NCI-H1105 treated with DMSO at 0.1 percent for 48 hours (cell line): ENCODE data around the gene TAMM41.
"Not testable (repeated sequence)": the region's sequence is repeated elsewhere in the genome, so short reads cannot be mapped to it uniquely, and the experiment has no call there.

ENCODE experiments used
- DNase-seq: peaks from one replicate; lab custom pipeline; 2025; lab: John Stamatoyannopoulos, UW

Gene TAMM41

GRCh38 chr3:11846281-11847266 lies at the start of gene TAMM41:
TAMM41 (minus strand) TSS chr3:11846885; CDS start chr3:11846636, 249 bp downstream.
- DNase-seq: peak; percentile 84

- DNase-seq: no peak
Measured at GRCh38 chr3:11878837-11879236, 32.2 kb upstream of the TAMM41 start.

- DNase-seq: not testable (repeated sequence)
Measured at GRCh38 chr3:11874707-11875106, 28.0 kb upstream of the TAMM41 start.

- not testable (repeated sequence) for DNase-seq
Measured at GRCh38 chr3:11863739-11864138, 17.1 kb upstream of the TAMM41 start.

GRCh38 chr3:11862584-11862983 lies 15.9 kb upstream of the TAMM41 start:
- not testable (repeated sequence) for DNase-seq

- not testable (repeated sequence) for DNase-seq
Measured at GRCh38 chr3:11862145-11862544, 15.5 kb upstream of the TAMM41 start.

- not testable (repeated sequence) for DNase-seq
Measured at GRCh38 chr3:11860213-11860612, 13.5 kb upstream of the TAMM41 start.

GRCh38 chr3:11853450-11853849 lies 6.8 kb upstream of the TAMM41 start:
- no peak for DNase-seq

- no peak for DNase-seq
Measured at GRCh38 chr3:11850003-11850402, 3.3 kb upstream of the TAMM41 start.

GRCh38 chr3:11847607-11848006 lies 922 bp upstream of the TAMM41 start:
- DNase-seq: no peak

- no peak for DNase-seq
Measured at GRCh38 chr3:11845651-11846050, 1.0 kb downstream of the TAMM41 start.

GRCh38 chr3:11844891-11845290 lies 1.8 kb downstream of the TAMM41 start:
- no peak for DNase-seq

GRCh38 chr3:11835028-11835639 lies 11.6 kb downstream of the TAMM41 start:
- no peak for DNase-seq

GRCh38 chr3:11832981-11833905 lies 13.4 kb downstream of the TAMM41 start:
- no peak for DNase-seq

GRCh38 chr3:11829416-11829815 lies 17.3 kb downstream of the TAMM41 start:
- DNase-seq: no peak

- no peak for DNase-seq
Measured at GRCh38 chr3:11826628-11827265, 19.9 kb downstream of the TAMM41 start.

GRCh38 chr3:11825301-11825700 lies 21.4 kb downstream of the TAMM41 start:
- DNase-seq: no peak

- no peak for DNase-seq
Measured at GRCh38 chr3:11820531-11821041, 26.1 kb downstream of the TAMM41 start.

- DNase-seq: no peak
Measured at GRCh38 chr3:11819146-11819689, 27.5 kb downstream of the TAMM41 start.

- no peak for DNase-seq
Measured at GRCh38 chr3:11818033-11818432, 28.7 kb downstream of the TAMM41 start.

- DNase-seq: no peak
Measured at GRCh38 chr3:11815111-11815510, 31.6 kb downstream of the TAMM41 start.
